Sigmoid colon (tissue), 4 donors: ENCODE measurements around the gene RWDD4.

Experiments
- CTCF ChIP-seq, 4 experiments: fragments of 450-650 bp in 3 of 4; fragments of 200-600 bp in 1 of 4; IDR thresholded peaks; one replicate each; pipeline ENCODE4 v1.5.1; 2016 to 2019; ENCODE audit warnings: antibody characterized with exemption in 4 of 4, mild to moderate bottlenecking in 3 of 4, moderate library complexity in 2 of 4
- EP300 ChIP-seq, 4 donors: sonication (generic); formaldehyde crosslinking; IDR thresholded peaks; one replicate each; pipeline ENCODE4 v1.6.1; 2017; ENCODE audit warnings: antibody characterized with exemption in 4 of 4
- POLR2A ChIP-seq, 2 donors: fragments of 450-650 bp; IDR thresholded peaks; one replicate each; pipeline ENCODE4 v1.6.1; 2016; ENCODE audit warnings: antibody characterized with exemption in 2 of 2, mild to moderate bottlenecking in 2 of 2, moderate library complexity in 2 of 2
- POLR2AphosphoS5 ChIP-seq, 4 donors: sonication (generic); formaldehyde crosslinking; IDR thresholded peaks; one replicate each; pipeline ENCODE4 v1.6.1; 2017; ENCODE audit warnings: antibody characterized with exemption in 4 of 4

DNA sequence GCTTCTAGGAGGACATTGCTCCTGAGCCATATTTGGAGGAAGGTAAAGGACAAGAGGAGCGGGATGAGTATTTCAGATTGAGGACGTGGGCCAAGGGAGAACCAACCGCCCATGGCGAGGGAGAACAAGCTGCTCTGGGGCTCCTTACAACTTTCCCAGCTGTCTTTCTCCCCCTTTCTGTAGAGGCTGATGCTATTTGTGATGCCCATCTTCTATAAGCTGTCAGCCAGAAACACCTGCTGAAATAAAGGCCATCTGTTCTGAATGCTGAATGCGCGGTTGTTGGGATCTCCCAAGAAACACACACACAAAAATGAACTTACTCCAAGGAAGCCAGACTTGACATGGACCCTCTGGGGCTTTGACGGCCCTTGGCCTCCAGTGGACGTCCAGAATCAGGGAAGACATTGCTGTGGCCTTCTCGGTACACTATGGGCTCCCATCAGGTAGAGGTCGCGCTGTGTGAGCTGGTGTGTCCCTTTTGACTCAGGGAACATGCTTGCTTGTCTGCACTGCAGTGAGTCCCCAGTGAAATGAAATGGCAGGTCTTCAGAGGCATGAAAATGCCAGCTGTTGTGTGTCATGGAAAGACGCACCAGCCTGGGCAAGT, 30.9 kb downstream of the RWDD4 start:
- TF ChIP-seq CTCF (IDR thresholded peaks at IDR 0.05) (no peak), POLR2AphosphoS5 (IDR thresholded peaks at IDR 0.05) (no peak), POLR2A (IDR thresholded peaks at IDR 0.05) (no peak), EP300 (IDR thresholded peaks at IDR 0.05) (no peak)
